Sigmoid colon (tissue), 7 donors: ENCODE results near the gene PPM1A. TPM values are rescaled to one million over a fixed set of nuclear protein-coding genes. Genes with fewer than 3 reads are reported as not detected.

ENCODE experiments used
- DNase-seq: peaks from one replicate; pipeline ENCODE4 v3.0.0-alpha.2; 2019
- H3K27ac ChIP-seq, 4 donors: fragments of 200-600 bp; sonication (generic); one replicate each; pipeline ENCODE4 v1.5.1; 2016 to 2019; ENCODE audit warnings: mild to moderate bottlenecking in 1 of 4
- H3K27me3 ChIP-seq, 3 donors: fragments of 200-600 bp; sonication (generic); one replicate each; pipeline ENCODE4 v1.5.1; 2019; ENCODE audit warnings: mild to moderate bottlenecking in 1 of 3
- H3K36me3 ChIP-seq, 4 donors: fragments of 200-600 bp; sonication (generic); one replicate each; pipeline ENCODE4 v1.5.1; 2016 to 2019
- H3K4me1 ChIP-seq, 4 donors: fragments of 200-600 bp; sonication (generic); one replicate each; pipeline ENCODE4 v1.5.1; 2017 to 2019
- H3K4me3 ChIP-seq, 4 donors: fragments of 200-600 bp; sonication (generic); one replicate each; pipeline ENCODE4 v1.5.1; 2017 to 2019; ENCODE audit warnings: mild to moderate bottlenecking in 2 of 4, moderate library complexity in 1 of 4
- H3K9me3 ChIP-seq, 4 donors: fragments of 200-600 bp in 3 of 4; sonication (generic) in 3 of 4; one replicate each; pipeline versions ENCODE4 v1.5.1 to v1.6.1; 2013 to 2019
- CTCF ChIP-seq, 4 experiments: fragments of 450-650 bp in 3 of 4; fragments of 200-600 bp in 1 of 4; IDR thresholded peaks; one replicate each; pipeline ENCODE4 v1.5.1; 2016 to 2019; ENCODE audit warnings: antibody characterized with exemption in 4 of 4, mild to moderate bottlenecking in 3 of 4, moderate library complexity in 2 of 4
- EP300 ChIP-seq, 4 donors: sonication (generic); formaldehyde crosslinking; IDR thresholded peaks; one replicate each; pipeline ENCODE4 v1.6.1; 2017; ENCODE audit warnings: antibody characterized with exemption in 4 of 4
- POLR2A ChIP-seq, 2 donors: fragments of 450-650 bp; IDR thresholded peaks; one replicate each; pipeline ENCODE4 v1.6.1; 2016; ENCODE audit warnings: antibody characterized with exemption in 2 of 2, mild to moderate bottlenecking in 2 of 2, moderate library complexity in 2 of 2
- POLR2AphosphoS5 ChIP-seq, 4 donors: sonication (generic); formaldehyde crosslinking; IDR thresholded peaks; one replicate each; pipeline ENCODE4 v1.6.1; 2017; ENCODE audit warnings: antibody characterized with exemption in 4 of 4
- WGBS, 2 donors: extraction: QIAGEN DNeasy Blood & Tissue Kit; methylation state at CpG; one replicate each; pipeline ENCODE4 v1.1.7; 2013; 5-methylcytosine and 5-hydroxymethylcytosine counted together
- intact Hi-C: fragments of 100-400 bp; cut with DNase I; formaldehyde crosslinking; loops from one replicate; pipeline ENCODE4 v1.15.1; 2023
- polyA plus RNA-seq, 3 donors: library from polyadenylated mRNA; stranded (reverse); fragments of 200-250 nt; gene quantifications; one replicate each; pipeline ENCODE4 v1.2.3, GENCODE V29; 2013
- total RNA-seq, 4 donors: library from RNA; depleted of rRNA; stranded (reverse); fragments of >200 nt; gene quantifications; one replicate each; pipeline ENCODE4 v1.1.0, GENCODE V29; 2016
- donor health status: healthy with polysubstance abuse.
- donor health status: Bipolar disorder and iron deficiency.
- donor health status: healthy.

The PPM1A gene
- total and polyA plus RNA-seq, 7 donors: 34.9 to 116 (median 55.6) TPM

- Histone ChIP-seq H3K27ac (no peak overlapping the region), H3K36me3 (no peaks in the 10 kb centered on the region), H3K4me3 (no peak overlapping the region), H3K9me3 (no peaks in the 10 kb centered on the region), H3K27me3 (no peaks in the 10 kb centered on the region), H3K4me1 (peaks cover 0 to 67% (median 48%) of the 10 kb centered on the region in 4 donors)
- TF ChIP-seq POLR2A (IDR thresholded peaks at IDR 0.05) (no peak), CTCF (IDR thresholded peaks at IDR 0.05) (no peak), EP300 (IDR thresholded peaks at IDR 0.05) (no peak), POLR2AphosphoS5 (IDR thresholded peaks at IDR 0.05) (no peak)
- no peak for DNase-seq
- intact Hi-C loops: no loop called here
These were observed 25.4 kb downstream of the PPM1A start for GRCh38 chr14:60274448-60274847.

GRCh38 chr14:60275932-60276331 lies 26.9 kb downstream of the PPM1A start:
- Histone ChIP-seq H3K4me3 (no peak overlapping the region), H3K27ac (no peak overlapping the region), H3K36me3 (no peaks in the 10 kb centered on the region), H3K4me1 (peaks cover 0 to 67% (median 48%) of the 10 kb centered on the region in 4 donors), H3K27me3 (no peaks in the 10 kb centered on the region), H3K9me3 (no peaks in the 10 kb centered on the region)
- no peak for DNase-seq
- TF ChIP-seq EP300 (IDR thresholded peaks at IDR 0.05) (no peak), POLR2A (IDR thresholded peaks at IDR 0.05) (no peak), POLR2AphosphoS5 (IDR thresholded peaks at IDR 0.05) (no peak), CTCF (IDR thresholded peaks at IDR 0.05) (no peak)
- WGBS, 2 donors: 64 to 65% methylated on average over 4 of the region's 4 CpGs
- intact Hi-C loops: no loop called here

GRCh38 chr14:60276347-60276746 lies 27.3 kb downstream of the PPM1A start:
- no peak for TF ChIP-seq CTCF (IDR thresholded peaks at IDR 0.05)
- no peak for TF ChIP-seq EP300 (IDR thresholded peaks at IDR 0.05)
- Histone ChIP-seq H3K9me3 (no peaks in the 10 kb centered on the region), H3K27me3 (no peaks in the 10 kb centered on the region), H3K4me1 (peaks cover 0 to 67% (median 48%) of the 10 kb centered on the region in 4 donors), H3K4me3 (no peak overlapping the region), H3K27ac (no peak overlapping the region), H3K36me3 (no peaks in the 10 kb centered on the region)
- no peak for DNase-seq
- WGBS, 2 donors: 76 to 94% methylated on average over 2 of the region's 2 CpGs
- intact Hi-C loops: no loop called here

GRCh38 chr14:60277605-60278190 lies 28.7 kb downstream of the PPM1A start:
- DNase-seq: no peak
- no peaks in the 10 kb centered on the region for H3K9me3 ChIP-seq
- H3K4me1 ChIP-seq: peaks cover 0 to 66% (median 45%) of the 10 kb centered on the region in 4 donors
- H3K27me3 ChIP-seq: no peaks in the 10 kb centered on the region
- intact Hi-C loops: no loop called here
- peaks cover 0 to 3% (median 0%) of the 10 kb centered on the region in 4 donors for H3K36me3 ChIP-seq
- WGBS, 2 donors: 64 to 77% methylated on average over 2 of the region's 2 CpGs
- no peak overlapping the region for H3K27ac ChIP-seq
- no peak overlapping the region for H3K4me3 ChIP-seq
- TF ChIP-seq CTCF (IDR thresholded peaks at IDR 0.05) (no peak), POLR2A (IDR thresholded peaks at IDR 0.05) (no peak), POLR2AphosphoS5 (IDR thresholded peaks at IDR 0.05) (no peak), EP300 (IDR thresholded peaks at IDR 0.05) (no peak)

- Histone ChIP-seq H3K4me3 (no peak overlapping the region), H3K9me3 (no peaks in the 10 kb centered on the region), H3K27me3 (no peaks in the 10 kb centered on the region), H3K4me1 (peaks cover 0 to 59% (median 38%) of the 10 kb centered on the region in 4 donors), H3K27ac (no peak overlapping the region), H3K36me3 (peaks cover 0 to 9% (median 1%) of the 10 kb centered on the region in 4 donors)
- intact Hi-C loops: no loop called here
- WGBS, 2 donors: 81% methylated on average over 2 of the region's 2 CpGs
- TF ChIP-seq POLR2AphosphoS5 (IDR thresholded peaks at IDR 0.05) (no peak), CTCF (IDR thresholded peaks at IDR 0.05) (no peak), EP300 (IDR thresholded peaks at IDR 0.05) (no peak), POLR2A (IDR thresholded peaks at IDR 0.05) (no peak)
- DNase-seq: no peak
These were observed 29.3 kb downstream of the PPM1A start for GRCh38 chr14:60278350-60278749.
